H1 (cell line): ENCODE measurements around the gene GPSM1. TPM values are rescaled to one million over a fixed set of nuclear protein-coding genes. Genes with fewer than 3 reads are reported as not detected.

Experiments used
- RNF2 ChIP-seq: fragments of 200-900, 300-1000 bp; sonication (generic); IDR thresholded peaks from 2 replicates; pipeline ENCODE4 v1.7.1; 2016; ENCODE audit warnings: borderline replicate concordance, low read depth, mild to moderate bottlenecking, antibody characterized with exemption, low read length; ENCODE audit not compliant: poor library complexity, severe bottlenecking; ENCODE audit errors: missing control alignments
- polyA plus RNA-seq, 7 experiments: library from polyadenylated mRNA; depleted of rRNA in 3 of 7; stranded (reverse) in 5 of 7; unstranded in 2 of 7; fragments of >200 nt in 5 of 7; fragments of 200-250 nt in 2 of 7; gene quantifications; 1 replicate in 5 of 7; 2 replicates in 1 of 7; 4 replicates in 1 of 7; pipeline versions ENCODE4 v1.2.1 to v1.2.3, GENCODE V29; 2011 to 2013; ENCODE audit warnings: missing spikeins in 2 of 7, mixed read lengths in 2 of 7
- total RNA-seq: library from RNA; stranded (reverse); fragmentation: NEBNext Ultra II Directional; extraction: Animal tissue kit (Norgen Biotek cat#: 25700); gene quantifications from 2 replicates; pipeline ENCODE4 v1.2.1, GENCODE V29; 2021

The GPSM1 gene
- total and polyA plus RNA-seq, 2 of the 8 experiments (the other 6 are each of a cell fraction or from before 2014, with no cell fraction given) = 12.8 to 18.0 TPM

DNA sequence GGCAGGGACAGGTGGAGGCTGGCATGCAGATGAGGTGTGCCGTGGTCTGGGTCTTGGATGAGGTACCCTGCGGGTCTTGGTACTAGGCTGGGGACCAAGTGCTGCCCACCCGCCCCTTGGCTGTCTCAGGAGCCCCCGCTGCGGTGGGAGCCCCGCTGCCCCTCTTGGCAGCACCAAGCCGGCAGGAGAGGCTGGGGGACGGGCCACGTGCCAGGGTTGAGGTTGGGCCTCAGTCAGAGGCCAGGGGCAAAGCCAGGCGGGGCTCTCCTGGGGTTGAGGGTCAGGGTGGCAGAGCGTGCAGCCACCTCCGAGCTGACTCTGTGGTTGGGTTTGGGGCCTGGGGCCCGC is 44.2 kb downstream of the GPSM1 start (continued):
- no peak for TF ChIP-seq RNF2
- TF ChIP-seq, all 59 proteins: peak for 0
